H9 (cell line): Measurements from ENCODE around the gene ATM. TPM values are rescaled to one million over a fixed set of nuclear protein-coding genes. Genes with fewer than 3 reads are reported as not detected.

Experiments
- DNase-seq: peaks from one replicate; pipeline ENCODE4 v3.0.0-alpha.2; 2017
- H2AFZ ChIP-seq: one replicate; pipeline ENCODE4 v1.6.1; 2013; ENCODE audit warnings: mild to moderate bottlenecking, low read length, control low read depth, moderate library complexity
- H2AK5ac ChIP-seq: 2 replicates; pipeline ENCODE4 v1.6.1; 2013; ENCODE audit warnings: low read length, control low read depth, mixed read lengths; ENCODE audit not compliant: insufficient read length
- H2BK120ac ChIP-seq: one replicate; pipeline ENCODE4 v1.6.1; 2013; ENCODE audit warnings: low read depth, mild to moderate bottlenecking, low read length, control low read depth, inconsistent platforms; ENCODE audit not compliant: poor library complexity, severe bottlenecking
- H2BK12ac ChIP-seq: 2 replicates; pipeline ENCODE4 v1.6.1; 2013; ENCODE audit warnings: low read length, control low read depth, mixed read lengths, low read depth; ENCODE audit not compliant: insufficient read length
- H2BK15ac ChIP-seq: 2 replicates; pipeline ENCODE4 v1.6.1; 2013; ENCODE audit warnings: low read depth, low read length, control low read depth
- H2BK20ac ChIP-seq: one replicate; pipeline ENCODE4 v1.6.1; 2013; ENCODE audit warnings: low read depth, mild to moderate bottlenecking, low read length, control low read depth, inconsistent platforms; ENCODE audit not compliant: poor library complexity, severe bottlenecking
- H2BK5ac ChIP-seq: 2 replicates; pipeline ENCODE4 v1.6.1; 2013; ENCODE audit warnings: low read length, control low read depth, mixed read lengths; ENCODE audit not compliant: insufficient read length
- H3K14ac ChIP-seq: 2 replicates; pipeline ENCODE4 v1.6.1; 2013; ENCODE audit warnings: low read length, control low read depth; ENCODE audit not compliant: insufficient read depth
- H3K18ac ChIP-seq: 2 replicates; pipeline ENCODE4 v1.6.1; 2013; ENCODE audit warnings: low read depth, mild to moderate bottlenecking, mixed read lengths, low read length, control low read depth; ENCODE audit not compliant: insufficient read length
- H3K23ac ChIP-seq: 2 replicates; pipeline ENCODE4 v1.6.1; 2013; ENCODE audit warnings: low read length, control low read depth, mixed read lengths, low read depth; ENCODE audit not compliant: insufficient read length
- H3K23me2 ChIP-seq: 2 replicates; pipeline ENCODE4 v1.6.1; 2013; ENCODE audit warnings: low read depth, mild to moderate bottlenecking, mixed read lengths, low read length, control low read depth; ENCODE audit not compliant: insufficient read length, poor library complexity, severe bottlenecking
- H3K27ac ChIP-seq: 2 replicates; pipeline ENCODE4 v1.5.1; 2013; ENCODE audit warnings: low read length, control low read depth, mixed read lengths, low read depth; ENCODE audit not compliant: insufficient read length
- H3K27me3 ChIP-seq: 2 replicates; pipeline ENCODE4 v1.6.1; 2013; ENCODE audit warnings: low read length, control low read depth, inconsistent platforms; ENCODE audit not compliant: insufficient read depth
- H3K4ac ChIP-seq: 2 replicates; pipeline ENCODE4 v1.6.1; 2013; ENCODE audit warnings: low read depth, mild to moderate bottlenecking, control low read depth, inconsistent platforms, low read length, moderate library complexity
- H3K4me1 ChIP-seq: 2 replicates; pipeline ENCODE4 v1.6.1; 2013; ENCODE audit warnings: low read length, control low read depth, inconsistent platforms; ENCODE audit not compliant: insufficient read depth
- H3K4me2 ChIP-seq: 2 replicates; pipeline ENCODE4 v1.6.1; 2013; ENCODE audit warnings: low read length, control low read depth, mixed read lengths; ENCODE audit not compliant: insufficient read length, insufficient read depth
- H3K56ac ChIP-seq: 2 replicates; pipeline ENCODE4 v1.6.1; 2013; ENCODE audit warnings: low read depth, mild to moderate bottlenecking, mixed read lengths, low read length, control low read depth; ENCODE audit not compliant: insufficient read length
- H3K79me1 ChIP-seq: 2 replicates; pipeline ENCODE4 v1.6.1; 2013; ENCODE audit warnings: low read depth, mild to moderate bottlenecking, moderate library complexity, low read length, control low read depth, inconsistent platforms; ENCODE audit not compliant: insufficient read depth, poor library complexity, severe bottlenecking
- H3K79me2 ChIP-seq: 2 replicates; pipeline ENCODE4 v1.6.1; 2013; ENCODE audit warnings: low read length, control low read depth, inconsistent platforms; ENCODE audit not compliant: insufficient read depth
- H3K9ac ChIP-seq: 2 replicates; pipeline ENCODE4 v1.6.1; 2013; ENCODE audit warnings: low read length, control low read depth, mixed read lengths; ENCODE audit not compliant: insufficient read length; ENCODE audit errors: extremely low read depth
- H3K9me3 ChIP-seq: one replicate; pipeline ENCODE4 v1.6.1; 2013; ENCODE audit warnings: low read depth, low read length, inconsistent platforms; ENCODE audit not compliant: control insufficient read depth
- H3T11ph ChIP-seq: one replicate; pipeline ENCODE4 v1.6.1; 2013; ENCODE audit warnings: mild to moderate bottlenecking, low read length, control low read depth, inconsistent platforms
- H4K20me1 ChIP-seq: one replicate; pipeline ENCODE4 v1.6.1; 2013; ENCODE audit not compliant: control insufficient read depth, insufficient read length, insufficient read depth
- H4K5ac ChIP-seq: 2 replicates; pipeline ENCODE4 v1.6.1; 2013; ENCODE audit warnings: low read depth, mild to moderate bottlenecking, mixed read lengths, low read length, control low read depth; ENCODE audit not compliant: insufficient read length
- H4K8ac ChIP-seq: replicated peaks from 2 replicates; pipeline ENCODE4 v1.6.1; 2013; ENCODE audit warnings: low read length, control low read depth, mixed read lengths, low read depth; ENCODE audit not compliant: insufficient read length
- H4K91ac ChIP-seq: 2 replicates; pipeline ENCODE4 v1.6.1; 2013; ENCODE audit warnings: low read depth, mild to moderate bottlenecking, moderate library complexity, mixed read lengths, low read length, control low read depth; ENCODE audit not compliant: insufficient read length
- H3K27ac Mint-ChIP-seq, 3 experiments: 2 replicates in 2 of 3; 3 replicates in 1 of 3; pipeline ENCODE4 v1.8.0; 2020 to 2021; ENCODE audit warnings: mixed read lengths in 3 of 3, mild to moderate bottlenecking in 1 of 3, moderate library complexity in 1 of 3
- H3K27me3 Mint-ChIP-seq: 2 replicates; pipeline ENCODE4 v1.8.0; 2021; ENCODE audit warnings: low read depth, mild to moderate bottlenecking, moderate library complexity, mixed read lengths
- H3K36me3 Mint-ChIP-seq, 3 experiments: 2 replicates in 2 of 3; 3 replicates in 1 of 3; pipeline ENCODE4 v1.8.0; 2020 to 2021; ENCODE audit warnings: low read depth in 3 of 3, mixed read lengths in 3 of 3; ENCODE audit not compliant: insufficient read depth in 1 of 3
- H3K4me1 Mint-ChIP-seq, 2 experiments: 2 replicates each; pipeline ENCODE4 v1.8.0; 2020; ENCODE audit warnings: mixed read lengths in 2 of 2
- H3K4me3 Mint-ChIP-seq, 2 experiments: 2 replicates in 1 of 2; 3 replicates in 1 of 2; pipeline ENCODE4 v1.8.0; 2020 to 2021; ENCODE audit warnings: mild to moderate bottlenecking in 2 of 2, mixed read lengths in 2 of 2, moderate library complexity in 1 of 2
- H3K9me3 Mint-ChIP-seq, 2 experiments: 2 replicates in 1 of 2; 3 replicates in 1 of 2; pipeline ENCODE4 v1.8.0; 2020; ENCODE audit warnings: mild to moderate bottlenecking in 2 of 2, mixed read lengths in 2 of 2, moderate library complexity in 1 of 2
- CTCF ChIP-seq: fragments of 200-600 bp; sonication (generic); conservative IDR thresholded peaks from 3 replicates; pipeline ENCODE4 v1.8.0; 2021; ENCODE audit warnings: antibody characterized with exemption, mild to moderate bottlenecking
- total RNA-seq: library from RNA; stranded (reverse); gene quantifications from 2 replicates; pipeline ENCODE4 v1.2.1, GENCODE V29; 2021

Gene ATM
- total RNA-seq, 1 experiment from 2014 or later: 58.9 TPM

DNA sequence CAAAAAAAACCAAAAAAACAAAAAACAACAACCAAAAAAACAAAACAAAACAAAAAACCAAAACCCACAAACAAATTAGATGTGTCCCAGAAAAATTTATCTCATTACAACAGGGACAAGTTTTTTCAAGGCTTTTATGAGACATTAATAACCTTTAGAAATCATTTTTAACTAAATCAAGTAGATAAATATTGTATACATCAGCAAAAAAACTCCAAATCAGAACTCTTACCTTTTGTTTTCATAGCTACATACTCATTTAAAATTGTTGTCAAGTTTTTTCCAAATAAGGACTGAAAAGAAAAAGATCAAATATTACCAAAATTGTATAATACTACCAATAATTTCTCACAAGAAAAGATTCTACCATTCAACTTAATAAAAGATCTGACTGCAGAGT is 29.1 kb upstream of the ATM start:
- Mint-ChIP-seq H3K27ac (peak overlapping the region in 1 of 3 experiments; percentile 23; a peak in 1 of 7 replicates), H3K9me3 (no peaks in the 10 kb centered on the region), H3K4me1 (no peaks in the 10 kb centered on the region; a peak in 1 of 4 replicates), H3K4me3 (no peak overlapping the region), H3K36me3 (peaks cover 27 to 64% (median 60%) of the 10 kb centered on the region in 3 experiments; a peak in 6 of 7 replicates), H3K27me3 (no peaks in the 10 kb centered on the region)
- no peaks in the 10 kb centered on the region for H3K9me3 ChIP-seq
- H3K23ac ChIP-seq: no peak overlapping the region
- no peak overlapping the region for H2AFZ ChIP-seq
- H3K18ac ChIP-seq: no peak overlapping the region
- H3K27me3 ChIP-seq: no peaks in the 10 kb centered on the region
- H3K79me1 ChIP-seq: no peaks in the 10 kb centered on the region
- no peaks in the 10 kb centered on the region for H3K79me2 ChIP-seq
- no peak overlapping the region for H4K5ac ChIP-seq
- no peak overlapping the region for H3T11ph ChIP-seq
- no peak overlapping the region for H4K8ac ChIP-seq
- H4K91ac ChIP-seq: no peak overlapping the region
- H4K20me1 ChIP-seq: no peaks in the 10 kb centered on the region
- H2BK5ac ChIP-seq: no peak overlapping the region
- H2BK15ac ChIP-seq: no peak overlapping the region
- TF ChIP-seq CTCF: no peak
- H2AK5ac ChIP-seq: no peak overlapping the region
- no peaks in the 10 kb centered on the region; the same call in 1 of the 2 replicates for H3K4me1 ChIP-seq
- H3K56ac ChIP-seq: no peak overlapping the region
- no peak overlapping the region for H2BK120ac ChIP-seq
- no peak overlapping the region for H3K4me2 ChIP-seq
- no peaks in the 10 kb centered on the region for H3K23me2 ChIP-seq
- no peak for DNase-seq
- no peak overlapping the region for H3K27ac ChIP-seq
- no peak overlapping the region for H3K14ac ChIP-seq
- H3K4ac ChIP-seq: no peak overlapping the region
- no peak overlapping the region for H2BK12ac ChIP-seq
- H2BK20ac ChIP-seq: no peak overlapping the region
- no peak overlapping the region for H3K9ac ChIP-seq
